ENCODE measurements around the gene ATXN7L1. TPM values are rescaled to one million over a fixed set of nuclear protein-coding genes. Genes with fewer than 3 reads are reported as not detected.
"Not testable (repeated sequence)": the region's sequence is repeated elsewhere in the genome, so short reads cannot be mapped to it uniquely, and the experiment has no call there.

The ATXN7L1 gene
- polyA plus RNA-seq, 4 donors = 8.4 to 13.7 (median 11.8) TPM

DNA sequence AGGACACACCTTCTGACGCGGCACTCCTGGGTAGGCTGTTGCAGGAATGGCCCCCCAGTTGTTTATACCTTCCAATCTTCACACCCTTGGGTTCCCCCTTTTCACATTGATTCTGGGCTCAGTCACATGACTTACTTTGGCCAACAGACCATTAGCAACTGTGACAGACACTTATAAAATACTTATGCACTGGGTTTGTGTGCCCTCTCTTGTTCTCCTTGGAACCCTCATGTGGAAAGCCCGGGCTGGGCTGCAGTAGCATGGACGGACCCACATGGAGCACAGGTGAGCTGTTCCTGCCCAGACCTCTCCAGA lies 69.0 kb downstream of the ATXN7L1 start:
- no peak for DNase-seq (ENCODE audit: low read depth in 4 of 4, low spot score in 2 of 4)

DNA sequence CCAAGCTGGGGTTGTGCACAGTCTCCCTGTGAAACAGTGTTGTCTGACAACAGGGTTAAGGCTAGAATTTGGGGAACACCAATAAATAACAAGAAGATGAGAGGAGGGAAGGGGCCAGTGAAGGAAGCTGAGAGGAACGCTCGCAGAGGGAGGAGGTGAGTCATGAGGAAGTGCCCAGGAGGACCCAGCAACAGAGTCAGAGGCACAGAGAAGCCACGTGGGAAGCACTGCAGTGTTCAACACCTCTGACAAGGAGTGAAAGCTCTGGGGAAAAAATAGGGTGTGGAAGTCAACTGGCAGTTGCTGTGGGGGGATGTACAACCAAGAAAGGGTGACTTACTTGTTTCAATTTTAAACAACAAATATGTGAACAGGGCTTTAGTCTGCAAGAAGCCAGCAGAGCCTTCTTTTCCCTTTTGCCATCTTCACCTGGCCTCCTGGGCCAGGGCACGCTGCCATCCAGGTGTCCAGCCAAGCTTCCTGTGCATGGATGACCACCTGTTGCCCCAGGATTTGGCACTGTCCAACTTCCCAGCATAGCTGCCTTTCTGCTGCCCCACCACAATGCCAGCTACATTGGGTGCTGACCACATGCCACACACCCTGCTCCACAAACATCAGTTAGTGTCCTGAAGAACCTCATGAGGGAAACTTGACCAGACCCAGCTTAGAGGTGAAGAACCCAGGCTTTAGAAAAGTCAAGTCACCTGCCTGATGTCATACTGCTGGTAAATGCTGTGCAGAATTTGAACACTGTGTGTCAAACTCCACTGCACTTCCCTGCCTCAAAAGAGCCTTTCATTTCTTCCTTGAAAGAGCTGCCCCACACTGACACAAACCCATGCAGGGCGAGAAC lies 69.6 kb downstream of the ATXN7L1 start:
- DNase-seq (ENCODE audit: low read depth in 4 of 4, low spot score in 2 of 4) = no peak

DNA sequence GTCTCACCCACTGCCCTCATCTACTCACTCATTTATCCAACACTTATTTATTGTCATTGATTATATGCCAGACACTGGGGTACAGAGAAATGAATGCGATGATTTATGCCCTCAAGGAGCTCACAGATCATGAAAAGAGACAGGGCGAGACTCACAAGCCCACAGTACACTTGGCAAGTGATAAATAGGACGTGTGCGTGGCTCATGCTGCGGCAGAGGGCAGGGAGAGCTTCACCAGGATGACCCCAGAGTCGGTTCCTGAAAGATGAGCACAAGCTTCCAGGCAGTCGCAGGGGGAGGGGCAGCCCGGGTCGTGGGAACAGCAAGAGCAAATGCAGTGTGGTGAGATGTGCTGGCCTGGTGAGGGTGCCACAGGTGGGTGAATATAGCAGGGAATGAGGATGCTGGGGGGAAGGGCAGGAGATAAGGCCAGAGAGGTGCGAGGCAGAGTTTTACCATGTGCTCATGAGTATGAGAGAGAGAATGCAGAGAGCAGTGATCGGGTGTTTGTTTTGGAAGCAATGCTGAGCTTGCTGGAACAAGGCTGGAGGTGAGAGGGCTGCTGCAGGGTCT lies 70.9 kb downstream of the ATXN7L1 start:
- DNase-seq (ENCODE audit: low read depth in 4 of 4, low spot score in 2 of 4) = no peak

DNA sequence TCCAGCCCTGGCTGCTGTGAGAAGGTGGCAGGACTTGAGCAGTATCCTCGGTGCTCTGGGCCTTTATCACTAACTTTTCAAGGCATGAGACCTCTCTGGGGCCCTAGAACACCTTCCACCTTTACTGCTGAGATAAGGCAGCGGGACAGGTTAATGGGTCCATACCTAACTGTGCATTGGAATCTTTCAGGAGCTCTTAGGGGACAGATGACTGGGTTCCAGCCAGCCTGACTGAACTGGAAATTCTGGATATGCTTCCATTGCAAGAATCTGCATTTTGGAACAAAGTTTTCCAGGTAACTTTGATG lies 73.0 kb downstream of the ATXN7L1 start:
- no peak for DNase-seq (ENCODE audit: low read depth in 4 of 4, low spot score in 2 of 4)

DNA sequence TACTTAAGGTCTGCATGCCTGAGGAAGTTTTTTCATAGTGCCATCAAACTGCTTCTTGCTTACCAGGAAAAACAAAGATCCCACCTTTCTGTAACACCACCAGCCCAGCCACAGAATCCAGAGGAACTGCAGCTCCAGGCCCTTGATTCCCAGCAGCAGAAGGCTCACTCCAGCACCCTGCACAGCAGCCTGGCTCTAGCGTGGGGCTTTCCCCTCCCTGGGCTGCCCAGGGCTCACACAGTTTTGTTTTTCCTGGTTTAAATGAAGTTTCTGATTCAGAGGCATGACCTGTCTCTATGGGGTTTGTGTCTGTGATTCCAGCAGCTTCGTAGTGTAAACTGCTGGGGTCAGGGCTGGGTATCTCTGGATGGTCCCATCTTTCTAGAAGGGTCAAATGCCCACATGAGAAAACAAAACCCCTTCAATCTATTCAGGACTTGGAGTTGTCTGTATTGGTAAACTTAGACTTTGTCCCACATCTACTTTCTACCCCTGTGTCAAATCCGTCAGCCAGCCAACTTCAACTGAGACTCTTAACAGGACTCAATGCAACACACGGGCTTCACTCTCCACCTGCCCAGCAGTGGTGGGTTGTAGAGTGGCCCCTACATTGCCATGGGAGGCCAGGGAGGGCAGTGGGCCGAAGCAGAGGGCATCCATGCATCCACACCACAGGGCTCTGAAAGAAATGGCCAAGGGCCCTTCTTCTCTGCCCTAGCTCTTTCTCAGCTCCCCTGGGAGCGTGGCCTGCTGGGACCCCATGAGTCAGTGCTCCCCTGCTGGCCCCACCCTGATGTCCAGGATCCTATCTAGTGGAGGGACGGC lies 73.6 kb downstream of the ATXN7L1 start:
- DNase-seq (ENCODE audit: low read depth in 4 of 4, low spot score in 2 of 4) = no peak

DNA sequence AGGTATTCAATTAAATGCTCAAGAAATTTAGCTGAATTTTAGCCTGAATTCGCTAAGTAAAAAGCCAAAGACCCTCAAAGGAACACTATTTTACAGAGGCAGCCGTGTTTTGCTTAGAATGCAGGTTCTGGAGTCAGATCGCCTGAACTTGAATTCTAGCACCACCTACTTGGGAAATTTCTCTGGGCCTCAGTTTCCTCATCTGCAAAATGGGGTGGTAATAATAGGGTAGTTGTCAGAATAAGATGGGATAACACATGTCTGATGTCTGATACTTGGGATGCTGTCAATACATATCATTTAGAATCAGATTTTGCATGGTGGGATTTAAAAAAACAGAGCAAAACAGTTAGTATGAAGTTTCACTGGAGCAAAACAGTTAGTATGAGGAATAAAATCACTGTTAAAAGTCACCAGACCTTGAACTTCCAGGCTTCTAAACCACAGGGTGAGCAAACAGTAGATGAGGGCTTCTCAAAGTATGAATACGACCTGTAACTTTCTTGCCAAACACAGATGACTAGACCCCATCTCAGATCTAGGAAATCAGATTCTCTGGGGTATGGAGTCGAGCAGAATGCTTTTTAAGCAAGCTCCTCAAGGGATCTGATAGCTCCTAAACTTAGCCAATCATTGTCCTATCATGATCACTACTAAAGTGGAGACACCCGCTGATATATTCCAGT lies 75.4 kb downstream of the ATXN7L1 start:
- no peak for DNase-seq (ENCODE audit: low read depth in 4 of 4, low spot score in 2 of 4)

DNA sequence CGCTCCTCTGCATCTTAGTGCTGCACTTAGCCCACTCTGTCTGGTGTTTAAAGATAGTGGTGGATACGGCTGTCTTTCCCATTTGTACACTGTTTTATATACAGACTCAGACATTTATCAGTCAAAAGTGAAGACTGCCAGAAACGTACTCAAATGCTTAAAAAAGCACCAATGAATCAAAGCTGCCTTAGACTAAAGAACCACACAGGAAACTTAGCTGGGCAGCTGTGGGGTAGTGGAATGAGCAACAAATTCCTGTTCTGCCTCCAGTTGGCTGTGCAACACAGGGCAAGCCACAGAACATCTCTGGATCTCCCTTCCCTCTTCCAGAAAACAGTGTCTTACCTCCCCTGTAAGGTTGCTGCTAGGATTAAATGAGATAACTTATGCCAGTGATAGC lies 76.0 kb downstream of the ATXN7L1 start:
- DNase-seq (ENCODE audit: low read depth in 4 of 4, low spot score in 2 of 4) = no peak

DNA sequence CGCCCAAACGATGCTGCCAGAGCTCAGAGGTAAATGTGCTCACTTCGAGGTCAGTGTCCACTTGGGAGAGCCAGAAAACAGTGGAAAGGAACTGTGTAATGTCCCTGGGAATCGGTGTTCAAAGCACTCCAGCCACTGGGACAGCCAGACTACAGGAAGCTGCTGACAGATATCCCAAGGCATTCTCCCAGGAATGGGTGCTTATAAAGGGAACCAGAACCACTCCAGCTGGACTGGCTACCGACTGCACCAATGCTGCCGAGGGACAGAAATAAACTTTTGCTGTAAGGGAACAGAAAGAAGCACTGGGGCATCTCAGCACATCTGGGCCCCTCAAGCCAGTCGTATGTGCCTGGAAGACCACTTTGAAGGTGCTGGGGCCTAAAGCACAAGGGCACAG lies 76.7 kb downstream of the ATXN7L1 start:
- DNase-seq (ENCODE audit: low read depth in 4 of 4, low spot score in 2 of 4) = no peak

DNA sequence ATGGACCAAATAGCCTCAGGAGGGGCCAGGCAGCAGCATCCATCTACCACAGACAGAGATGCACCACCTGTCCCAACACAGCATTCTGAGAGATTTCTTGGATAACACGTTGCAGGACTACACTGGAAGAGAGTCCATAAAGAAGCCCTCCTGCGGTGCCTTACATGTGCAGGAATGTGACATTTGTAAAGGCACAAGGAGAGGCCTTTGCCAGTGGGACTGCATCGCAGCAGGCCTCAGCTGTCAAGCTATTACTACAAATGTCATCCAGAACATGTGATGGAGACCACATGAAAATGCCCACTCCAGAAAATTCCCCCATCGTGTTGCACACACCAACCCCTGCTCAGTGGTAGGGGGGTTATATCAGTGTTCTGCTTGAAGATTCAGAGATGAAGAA lies 77.4 kb downstream of the ATXN7L1 start:
- no peak for DNase-seq (ENCODE audit: low read depth in 4 of 4, low spot score in 2 of 4)

DNA sequence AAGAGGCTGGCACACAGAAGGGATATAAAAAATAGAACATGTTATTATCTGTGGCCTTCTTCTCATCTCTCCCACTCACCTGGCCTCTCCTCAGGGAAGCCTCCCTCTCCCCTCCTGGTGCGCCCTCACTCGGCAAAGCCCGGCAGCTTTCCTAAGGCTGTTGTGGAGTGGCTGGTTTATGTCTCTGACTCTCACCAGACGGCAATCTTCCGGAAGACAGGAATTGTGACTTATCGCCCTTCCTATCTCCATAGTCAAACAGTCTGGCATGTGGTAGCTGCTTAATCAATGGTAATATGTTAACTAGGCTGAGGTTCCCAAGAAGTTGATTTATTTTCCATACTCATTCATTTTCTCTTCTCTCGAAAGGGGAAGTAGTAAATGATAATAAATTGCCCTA lies 78.7 kb downstream of the ATXN7L1 start:
- no peak for DNase-seq (ENCODE audit: low read depth in 4 of 4, low spot score in 2 of 4)

DNA sequence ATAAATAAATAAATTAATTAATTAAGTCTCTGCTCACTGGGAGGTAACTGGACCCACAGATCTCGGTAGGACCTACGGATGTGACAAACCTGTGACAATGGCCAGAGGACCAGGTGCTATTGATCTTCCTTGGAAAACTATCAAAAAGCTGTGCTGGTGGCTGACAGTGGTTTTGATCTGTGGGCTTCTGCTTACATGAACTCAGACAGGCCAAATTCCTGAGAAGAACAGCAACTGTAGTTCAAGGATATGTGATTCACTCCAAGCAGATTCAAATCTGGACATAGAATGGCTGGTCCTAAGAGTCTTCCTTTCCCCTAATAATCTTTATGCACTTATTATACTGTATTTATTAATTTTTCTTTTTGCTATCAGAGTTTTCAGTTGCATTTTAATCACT lies 80.0 kb downstream of the ATXN7L1 start:
- DNase-seq (ENCODE audit: low read depth in 4 of 4, low spot score in 2 of 4) = no peak

DNA sequence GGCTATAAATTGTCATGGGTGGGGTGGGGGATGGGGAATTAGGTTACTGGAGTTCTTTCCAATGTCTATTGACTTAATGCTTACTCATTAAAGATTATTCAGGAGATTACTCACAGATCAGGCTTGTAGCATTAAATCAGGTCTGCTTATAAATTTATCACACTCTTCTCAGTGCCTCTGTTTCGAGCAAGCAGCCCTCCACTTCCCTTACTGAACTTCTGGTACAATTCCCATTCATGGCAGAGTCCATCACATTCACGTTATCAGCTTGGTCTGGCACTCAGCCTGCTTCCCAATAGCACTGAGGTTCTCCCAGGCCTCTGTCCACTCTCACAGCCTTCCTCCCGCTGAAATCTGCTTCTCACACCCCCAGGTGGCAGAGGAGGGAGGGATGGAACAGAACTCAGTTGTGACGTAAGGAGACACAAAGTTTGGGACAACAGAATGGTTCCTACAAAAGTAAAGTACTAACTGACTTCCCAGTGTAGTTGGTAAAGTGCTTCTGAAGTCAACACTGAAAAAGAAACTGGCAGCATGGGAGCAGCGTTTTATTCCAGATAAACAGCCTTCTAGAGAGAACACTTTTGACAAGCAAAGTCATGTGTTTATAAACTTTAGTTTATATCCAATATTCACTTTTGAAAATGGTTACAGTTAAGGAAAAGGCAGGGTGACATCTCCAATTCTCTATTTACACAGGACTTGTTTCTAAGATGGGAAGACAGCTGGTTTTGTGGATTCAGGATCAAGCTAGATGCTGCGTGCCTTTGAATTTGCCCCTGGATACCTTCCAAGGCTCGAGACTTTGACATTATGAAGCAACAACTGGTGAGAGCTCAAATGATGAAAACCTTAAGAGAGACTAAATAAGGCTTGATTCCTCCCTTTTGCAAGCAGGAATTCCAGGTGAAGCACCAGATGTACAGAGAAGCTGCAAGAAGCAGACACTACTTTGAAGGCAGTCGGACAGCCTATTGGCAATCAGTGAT lies 81.4 kb downstream of the ATXN7L1 start:
- no peak for DNase-seq (ENCODE audit: low read depth in 4 of 4, low spot score in 2 of 4)

DNA sequence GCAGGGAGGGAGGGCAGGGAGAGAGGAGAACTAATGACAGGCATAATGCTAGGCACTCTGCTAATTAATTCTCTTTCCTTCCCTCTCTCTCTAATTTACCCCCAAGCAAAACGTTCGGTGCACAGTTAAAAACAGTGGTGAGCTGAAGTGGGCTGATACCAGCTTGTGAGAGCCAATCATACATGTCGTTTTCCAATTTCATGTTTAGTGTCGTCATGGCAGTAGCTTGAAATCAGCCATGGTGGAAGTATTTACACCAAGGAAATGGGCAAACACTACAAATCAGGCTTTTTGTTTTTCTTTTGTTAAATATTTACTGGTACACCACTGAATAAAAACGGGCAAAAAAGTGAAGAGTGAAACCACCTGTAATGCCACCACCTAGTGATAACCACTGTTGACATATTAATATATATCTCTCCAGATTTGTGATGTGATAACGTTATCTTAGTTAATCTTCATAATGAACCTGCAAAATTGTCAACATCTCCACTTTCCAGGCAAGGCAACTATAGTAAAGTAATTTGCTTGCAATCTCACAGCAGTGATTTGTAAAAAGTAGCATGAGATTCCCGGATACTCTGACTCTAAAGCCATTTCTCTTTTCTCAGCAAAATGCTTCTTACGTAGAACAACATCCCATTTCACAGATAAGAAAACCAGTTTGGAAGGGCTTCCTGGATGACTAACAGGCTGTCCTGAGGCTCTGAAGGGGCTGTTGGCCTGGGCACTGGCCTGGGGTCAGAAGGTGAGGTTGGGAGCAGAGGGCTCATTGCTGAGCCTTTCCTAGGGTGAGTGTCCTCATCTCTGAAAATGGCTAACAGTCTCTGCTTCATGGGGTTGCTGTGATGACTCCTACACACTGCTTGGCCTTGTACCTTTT lies 83.7 kb downstream of the ATXN7L1 start:
- no peak for DNase-seq (ENCODE audit: low read depth in 4 of 4, low spot score in 2 of 4)

DNA sequence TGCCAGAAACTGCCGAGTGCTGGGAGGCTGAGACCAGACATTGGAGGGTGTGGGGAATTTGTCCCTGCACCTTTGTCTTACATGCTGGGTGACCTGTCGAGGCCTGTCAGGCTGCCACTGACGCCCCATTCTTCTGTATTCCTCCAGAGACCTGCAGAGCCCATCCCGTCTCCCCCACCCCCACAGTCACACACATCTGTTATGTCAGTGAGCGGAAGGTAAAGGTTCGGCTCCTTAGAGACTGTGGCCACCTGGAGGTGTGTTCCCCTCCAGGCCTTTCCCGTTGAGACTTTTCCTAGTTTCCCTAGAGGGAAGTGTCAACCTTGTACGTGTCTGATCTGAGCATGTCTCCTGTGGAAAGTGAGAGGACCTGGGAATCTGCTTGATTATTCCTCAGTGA lies 84.5 kb downstream of the ATXN7L1 start:
- no peak for DNase-seq (ENCODE audit: low read depth in 4 of 4, low spot score in 2 of 4)

DNA sequence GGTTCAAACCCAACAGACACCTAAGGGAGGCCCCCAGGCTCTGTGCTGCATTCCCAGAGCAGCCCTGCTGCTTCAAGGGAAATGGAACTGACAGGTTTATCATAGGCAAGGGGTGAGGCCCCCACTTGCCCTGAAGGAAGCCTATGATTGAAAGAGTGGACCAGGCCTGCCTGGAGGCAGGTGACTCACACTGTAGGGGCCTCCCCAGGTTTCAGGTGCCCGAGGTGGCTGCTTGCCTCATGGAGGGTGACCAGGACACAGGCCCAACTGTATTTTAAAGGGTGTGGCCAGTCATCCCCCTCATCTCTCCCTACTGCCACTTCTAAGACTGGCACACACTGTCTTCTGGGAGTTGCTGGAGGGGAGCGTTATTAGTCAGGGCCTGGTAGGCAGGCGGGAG lies 85.4 kb downstream of the ATXN7L1 start:
- no peak for DNase-seq (ENCODE audit: low read depth in 4 of 4, low spot score in 2 of 4)

DNA sequence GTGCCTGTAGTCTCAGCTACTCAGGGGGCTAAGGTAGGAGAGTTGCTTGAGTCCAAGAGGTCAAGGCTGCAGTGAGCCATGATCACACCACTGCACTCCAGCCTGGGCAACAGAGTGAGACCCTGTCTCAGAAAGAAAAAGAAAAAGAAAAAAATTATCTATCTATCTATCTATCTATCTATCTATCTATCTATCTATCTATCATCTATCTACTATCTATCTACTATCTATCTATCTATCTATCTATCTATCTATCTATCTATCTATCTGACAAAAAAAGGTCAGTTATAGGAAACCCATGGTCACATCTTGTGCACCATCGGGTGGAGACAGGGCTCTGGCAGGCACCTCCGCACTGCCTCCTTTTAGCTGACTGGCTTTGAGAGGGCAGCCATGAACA lies 85.9 kb downstream of the ATXN7L1 start:
- DNase-seq (ENCODE audit: low read depth in 4 of 4, low spot score in 2 of 4) = not testable (repeated sequence)

DNA sequence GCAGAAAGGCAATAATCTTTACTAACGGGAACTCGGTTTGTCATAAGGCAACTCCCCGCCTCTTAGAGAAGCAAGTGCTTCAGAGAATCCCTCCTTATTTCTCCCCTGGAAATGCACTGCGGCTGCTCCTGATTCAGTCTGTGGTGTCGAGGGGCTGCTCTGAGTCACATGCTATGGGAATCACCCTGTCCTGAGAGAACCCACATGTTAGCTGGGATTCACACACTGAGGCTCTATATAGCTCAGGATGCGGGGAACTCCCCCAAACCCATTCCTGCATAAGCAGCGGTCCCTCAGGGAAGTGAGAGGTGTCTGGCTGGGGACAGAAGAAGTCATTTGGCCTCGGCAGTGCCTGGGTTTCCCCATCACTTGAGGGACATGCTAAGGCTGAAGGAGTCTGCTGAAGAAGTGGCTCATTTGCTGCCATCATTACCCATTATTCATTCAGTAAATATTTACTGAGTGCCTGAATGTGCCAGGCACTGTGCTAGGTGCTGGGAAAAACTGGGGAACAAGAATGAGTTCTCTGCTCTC lies 87.5 kb downstream of the ATXN7L1 start:
- no peak for DNase-seq (ENCODE audit: low read depth in 4 of 4, low spot score in 2 of 4)

DNA sequence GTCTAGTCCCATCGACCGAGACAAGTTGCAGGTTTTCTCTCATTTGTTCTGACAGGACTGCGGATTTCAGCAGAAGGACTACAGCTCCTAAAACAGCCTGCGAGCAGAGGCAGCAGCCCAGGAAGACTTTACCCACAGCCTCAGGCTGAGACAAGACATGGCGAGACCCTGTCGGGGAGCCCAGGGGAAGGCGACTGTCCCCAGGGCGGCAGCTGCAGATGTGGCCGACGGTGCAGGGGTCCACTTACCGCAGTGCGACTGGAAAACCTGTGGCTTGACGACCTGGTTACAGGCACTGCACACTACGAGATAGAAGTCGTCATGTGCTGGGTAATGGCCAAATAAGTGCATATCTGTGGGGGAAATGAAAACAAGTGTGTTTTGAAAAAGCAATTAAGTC lies 88.0 kb downstream of the ATXN7L1 start:
- DNase-seq (ENCODE audit: low read depth in 4 of 4, low spot score in 2 of 4) = no peak

DNA sequence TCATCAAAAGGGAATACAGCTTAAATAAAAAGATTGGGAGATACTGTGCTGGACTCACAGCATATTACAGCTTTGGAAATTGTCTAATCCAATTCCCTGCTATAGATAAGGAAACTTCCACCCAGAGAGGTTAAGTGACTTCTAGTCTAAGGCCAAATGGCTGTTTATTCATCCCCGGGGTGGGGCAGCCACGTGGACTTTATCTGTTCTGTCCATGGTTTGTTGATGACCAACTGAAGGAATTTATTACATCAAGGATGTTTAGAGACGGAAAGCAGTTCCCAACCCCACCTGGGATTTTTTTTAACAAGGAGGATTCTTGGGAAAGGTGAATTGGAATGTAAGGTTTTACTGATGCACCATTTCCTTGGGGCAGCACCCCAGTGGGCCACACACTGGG lies 88.6 kb downstream of the ATXN7L1 start:
- DNase-seq (ENCODE audit: low read depth in 4 of 4, low spot score in 2 of 4) = no peak

Data from left renal cortex interstitium (tissue), 4 donors.